Osteoblast (primary cell): Measurements from ENCODE around the gene EGFR. TPM values are rescaled to one million over a fixed set of nuclear protein-coding genes. Genes with fewer than 3 reads are reported as not detected.

Experiments
- DNase-seq: peaks from one replicate; pipeline ENCODE4 v3.0.0; 2011; ENCODE audit warnings: low spot score, mixed read lengths; ENCODE audit not compliant: insufficient read length; ENCODE audit errors: missing footprints
- H2AFZ ChIP-seq: 2 replicates; pipeline ENCODE4 v1.6.0; 2011; ENCODE audit warnings: mild to moderate bottlenecking, low read length
- H3K27ac ChIP-seq: 2 replicates; pipeline ENCODE4 v1.5.1; 2011; ENCODE audit warnings: mild to moderate bottlenecking, low read depth, low read length, moderate library complexity
- H3K27me3 ChIP-seq: 2 replicates; pipeline ENCODE4 v1.6.0; 2012; ENCODE audit warnings: mild to moderate bottlenecking, control low read depth, inconsistent platforms, low read length, moderate library complexity; ENCODE audit not compliant: insufficient read depth
- H3K36me3 ChIP-seq: 2 replicates; pipeline ENCODE4 v1.5.1; 2011; ENCODE audit warnings: mild to moderate bottlenecking, low read length, control low read depth, moderate library complexity; ENCODE audit not compliant: insufficient read depth
- H3K4me1 ChIP-seq: 2 replicates; pipeline ENCODE4 v1.5.1; 2011; ENCODE audit warnings: mild to moderate bottlenecking, low read length, control low read depth, moderate library complexity; ENCODE audit not compliant: insufficient read depth
- H3K4me2 ChIP-seq: 2 replicates; pipeline ENCODE4 v1.6.0; 2011; ENCODE audit warnings: mild to moderate bottlenecking, low read length; ENCODE audit not compliant: insufficient read depth
- H3K4me3 ChIP-seq: fragments of 200-600 bp; sonication (generic); 3 replicates; pipeline ENCODE4 v1.5.1; 2012; ENCODE audit warnings: mild to moderate bottlenecking, low read length, inconsistent platforms; ENCODE audit not compliant: insufficient read depth
- H3K79me2 ChIP-seq: 2 replicates; pipeline ENCODE4 v1.6.0; 2012; ENCODE audit warnings: mild to moderate bottlenecking, low read length, control low read depth, inconsistent platforms; ENCODE audit not compliant: insufficient read depth
- H3K9me3 ChIP-seq: 2 replicates; pipeline ENCODE4 v1.5.1; 2011; ENCODE audit warnings: low read depth, low read length, control low read depth
- H4K20me1 ChIP-seq: 2 replicates; pipeline ENCODE4 v1.6.0; 2012; ENCODE audit warnings: mild to moderate bottlenecking, low read length, control low read depth; ENCODE audit not compliant: insufficient read depth
- total RNA-seq: library from RNA; depleted of rRNA; stranded (reverse); fragments of >200 nt; gene quantifications from 2 replicates; pipeline ENCODE4 v1.2.3, GENCODE V29; 2012
- TF ChIP-seq, protein P1 (sequence below): IDR thresholded peaks from 2 replicates; pipeline ENCODE4 v1.5.1; 2011; ENCODE audit warnings: mild to moderate bottlenecking, low read depth, low read length, moderate library complexity; ENCODE audit errors: extremely low read depth

EGFR gene
- total RNA-seq, 1 donor, result 104 TPM

DNA sequence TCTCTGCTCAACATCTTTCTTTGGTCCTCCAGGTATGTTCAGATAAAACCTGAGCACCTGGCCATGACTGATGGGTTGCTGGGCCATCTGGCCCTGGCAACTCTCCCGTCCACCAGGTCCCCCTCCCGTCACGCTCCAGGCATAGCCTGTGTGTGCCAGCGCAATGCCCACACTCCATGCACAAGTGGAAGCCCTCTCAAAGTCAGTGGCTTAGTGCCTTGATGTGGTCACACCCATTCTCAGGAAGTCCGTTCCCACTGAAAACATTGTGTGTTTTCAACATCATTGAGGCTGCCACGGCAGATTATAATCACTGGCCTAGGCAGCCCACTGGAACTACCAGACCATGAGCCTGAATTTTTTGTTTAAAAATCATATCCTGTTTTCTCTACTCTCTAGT, 175.7 kb downstream of the EGFR start:
- Histone ChIP-seq H4K20me1 (peaks cover 3% of the 10 kb centered on the region), H3K9me3 (no peaks in the 10 kb centered on the region), H3K36me3 (peaks cover 49% of the 10 kb centered on the region), H3K79me2 (peaks cover 9% of the 10 kb centered on the region), H2AFZ (no peak overlapping the region), H3K4me2 (no peak overlapping the region), H3K4me3 (no peak overlapping the region), H3K27ac (peak overlapping the region; percentile 26), H3K27me3 (no peaks in the 10 kb centered on the region), H3K4me1 (peaks cover 23% of the 10 kb centered on the region)
- no peak for DNase-seq
- TF ChIP-seq, protein P1, sequence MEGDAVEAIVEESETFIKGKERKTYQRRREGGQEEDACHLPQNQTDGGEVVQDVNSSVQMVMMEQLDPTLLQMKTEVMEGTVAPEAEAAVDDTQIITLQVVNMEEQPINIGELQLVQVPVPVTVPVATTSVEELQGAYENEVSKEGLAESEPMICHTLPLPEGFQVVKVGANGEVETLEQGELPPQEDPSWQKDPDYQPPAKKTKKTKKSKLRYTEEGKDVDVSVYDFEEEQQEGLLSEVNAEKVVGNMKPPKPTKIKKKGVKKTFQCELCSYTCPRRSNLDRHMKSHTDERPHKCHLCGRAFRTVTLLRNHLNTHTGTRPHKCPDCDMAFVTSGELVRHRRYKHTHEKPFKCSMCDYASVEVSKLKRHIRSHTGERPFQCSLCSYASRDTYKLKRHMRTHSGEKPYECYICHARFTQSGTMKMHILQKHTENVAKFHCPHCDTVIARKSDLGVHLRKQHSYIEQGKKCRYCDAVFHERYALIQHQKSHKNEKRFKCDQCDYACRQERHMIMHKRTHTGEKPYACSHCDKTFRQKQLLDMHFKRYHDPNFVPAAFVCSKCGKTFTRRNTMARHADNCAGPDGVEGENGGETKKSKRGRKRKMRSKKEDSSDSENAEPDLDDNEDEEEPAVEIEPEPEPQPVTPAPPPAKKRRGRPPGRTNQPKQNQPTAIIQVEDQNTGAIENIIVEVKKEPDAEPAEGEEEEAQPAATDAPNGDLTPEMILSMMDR, result no peak

- Histone ChIP-seq H3K27ac (no peak overlapping the region), H3K79me2 (peaks cover 9% of the 10 kb centered on the region), H4K20me1 (no peaks in the 10 kb centered on the region), H3K4me1 (no peaks in the 10 kb centered on the region), H3K4me2 (no peak overlapping the region), H3K9me3 (no peaks in the 10 kb centered on the region), H2AFZ (no peak overlapping the region), H3K36me3 (peaks cover 70% of the 10 kb centered on the region), H3K27me3 (no peaks in the 10 kb centered on the region), H3K4me3 (no peak overlapping the region)
- DNase-seq, result no peak
- TF ChIP-seq, protein P1, result no peak
Measured at GRCh38 chr7:55198634-55199392, 180.0 kb downstream of the EGFR start.

DNA sequence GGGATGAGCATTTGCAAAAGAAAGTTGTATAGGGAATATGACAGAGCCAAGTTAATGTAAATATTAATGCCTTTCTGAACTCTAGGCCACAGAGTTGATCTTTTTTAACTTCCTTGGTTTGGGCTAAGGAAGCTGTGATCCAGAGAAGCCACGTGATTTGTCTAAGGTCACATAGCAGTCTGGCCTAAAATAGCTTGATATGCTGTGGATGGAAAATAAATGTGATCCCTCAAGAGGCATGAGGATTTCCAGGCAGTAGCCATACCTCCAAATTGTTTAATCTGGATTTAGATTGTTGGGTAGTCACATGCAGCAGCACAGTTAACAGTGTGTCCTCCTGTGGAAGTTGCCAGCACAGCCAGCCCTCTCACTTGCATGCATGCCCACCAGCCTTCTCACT, 180.6 kb downstream of the EGFR start:
- Histone ChIP-seq H3K79me2 (peaks cover 8% of the 10 kb centered on the region), H3K4me1 (no peaks in the 10 kb centered on the region), H3K4me2 (no peak overlapping the region), H4K20me1 (no peaks in the 10 kb centered on the region), H3K27me3 (no peaks in the 10 kb centered on the region), H3K4me3 (no peak overlapping the region), H3K27ac (no peak overlapping the region), H3K9me3 (no peaks in the 10 kb centered on the region), H2AFZ (no peak overlapping the region), H3K36me3 (peaks cover 71% of the 10 kb centered on the region)
- DNase-seq, result no peak
- TF ChIP-seq, protein P1, result no peak

DNA sequence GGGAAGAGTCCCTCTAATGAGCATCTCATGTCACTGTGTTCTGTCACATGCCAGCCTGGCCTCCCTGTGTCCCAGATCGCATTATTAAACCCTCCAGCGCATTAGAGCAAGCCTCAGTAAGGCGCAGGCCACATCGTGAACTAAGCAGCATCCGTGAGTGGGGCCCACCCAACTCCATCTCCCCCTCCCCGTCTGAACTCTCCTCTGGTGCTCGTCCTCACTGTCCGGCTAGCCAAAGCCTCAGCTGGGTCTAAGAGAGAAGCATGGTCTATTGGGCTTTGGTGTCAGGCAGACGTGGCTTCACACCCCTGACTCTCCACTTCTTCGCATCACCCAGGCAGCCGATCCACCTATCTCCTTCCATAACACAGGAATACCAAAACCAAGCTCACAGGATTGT, 181.6 kb downstream of the EGFR start:
- no peak overlapping the region for H3K4me3 ChIP-seq
- H3K79me2 ChIP-seq, result peaks cover 7% of the 10 kb centered on the region
- no peak overlapping the region for H3K27ac ChIP-seq
- H3K36me3 ChIP-seq, result peaks cover 73% of the 10 kb centered on the region
- no peaks in the 10 kb centered on the region for H3K4me1 ChIP-seq
- DNase-seq, result no peak
- H3K27me3 ChIP-seq, result no peaks in the 10 kb centered on the region
- H3K9me3 ChIP-seq, result no peaks in the 10 kb centered on the region
- no peaks in the 10 kb centered on the region for H4K20me1 ChIP-seq
- H3K4me2 ChIP-seq, result no peak overlapping the region
- TF ChIP-seq, protein P1, result no peak
- H2AFZ ChIP-seq, result no peak overlapping the region
